Tibial nerve (tissue), 4 donors: ENCODE results near the gene TTC28. TPM values are rescaled to one million over a fixed set of nuclear protein-coding genes. Genes with fewer than 3 reads are reported as not detected.
A peak's percentile ranks its signal among the peaks of the same experiment; 100 is the strongest.

Experiments
- DNase-seq, 2 donors: peaks; one replicate each; pipeline ENCODE4 v3.0.0-alpha.2; 2019; ENCODE audit warnings: low spot score in 2 of 2
- H3K27ac ChIP-seq, 4 donors: fragments of 200-600 bp; sonication (generic) in 3 of 4; one replicate each; pipeline ENCODE4 v1.5.1; 2017 to 2019; ENCODE audit warnings: mild to moderate bottlenecking in 1 of 4
- H3K27me3 ChIP-seq, 2 donors: fragments of 200-600 bp; sonication (generic) in 1 of 2; one replicate each; pipeline versions ENCODE4 v1.5.1 to v1.6.0; 2017 to 2019
- H3K36me3 ChIP-seq, 3 donors: fragments of 200-600 bp; sonication (generic); one replicate each; pipeline ENCODE4 v1.5.1; 2018 to 2019
- H3K4me1 ChIP-seq, 4 donors: fragments of 200-600 bp; sonication (generic) in 3 of 4; one replicate each; pipeline ENCODE4 v1.5.1; 2017 to 2019
- H3K4me3 ChIP-seq, 4 donors: fragments of 200-600 bp; sonication (generic) in 3 of 4; one replicate each; pipeline ENCODE4 v1.5.1; 2017 to 2019; ENCODE audit warnings: mild to moderate bottlenecking in 1 of 4, moderate library complexity in 1 of 4
- H3K9me3 ChIP-seq, 4 donors: fragments of 200-600 bp; sonication (generic) in 3 of 4; one replicate each; pipeline ENCODE4 v1.5.1; 2017 to 2019
- EP300 ChIP-seq, 2 donors: sonication (generic); formaldehyde crosslinking; IDR thresholded peaks; one replicate each; pipeline ENCODE4 v1.6.1; 2017; ENCODE audit warnings: antibody characterized with exemption in 2 of 2, mild to moderate bottlenecking in 1 of 2
- POLR2A ChIP-seq, 2 donors: fragments of 450-650 bp; IDR thresholded peaks; one replicate each; pipeline ENCODE4 v1.6.1; 2017; ENCODE audit warnings: antibody characterized with exemption in 2 of 2, mild to moderate bottlenecking in 2 of 2, moderate library complexity in 2 of 2
- WGBS, 2 donors: methylation state at CpG; one replicate each; pipeline ENCODE4 v1.1.5; 2018; 5-methylcytosine and 5-hydroxymethylcytosine counted together
- total RNA-seq, 4 donors: library from RNA; depleted of rRNA; stranded (reverse); fragments of >200 nt; gene quantifications; one replicate each; pipeline ENCODE4 v1.1.0, GENCODE V29; 2016
- TF ChIP-seq, protein P1 (sequence below), 5 experiments: fragments of 200-600 bp in 3 of 5; fragments of 450-650 bp in 2 of 5; sonication (generic) in 3 of 5; IDR thresholded peaks; one replicate each; pipeline ENCODE4 v1.5.1; 2016 to 2019; ENCODE audit warnings: antibody characterized with exemption in 5 of 5, mild to moderate bottlenecking in 3 of 5, moderate library complexity in 2 of 5

Gene TTC28
- total RNA-seq, 4 donors from 2014 or later = 83.9 to 177 (median 128) TPM

DNA sequence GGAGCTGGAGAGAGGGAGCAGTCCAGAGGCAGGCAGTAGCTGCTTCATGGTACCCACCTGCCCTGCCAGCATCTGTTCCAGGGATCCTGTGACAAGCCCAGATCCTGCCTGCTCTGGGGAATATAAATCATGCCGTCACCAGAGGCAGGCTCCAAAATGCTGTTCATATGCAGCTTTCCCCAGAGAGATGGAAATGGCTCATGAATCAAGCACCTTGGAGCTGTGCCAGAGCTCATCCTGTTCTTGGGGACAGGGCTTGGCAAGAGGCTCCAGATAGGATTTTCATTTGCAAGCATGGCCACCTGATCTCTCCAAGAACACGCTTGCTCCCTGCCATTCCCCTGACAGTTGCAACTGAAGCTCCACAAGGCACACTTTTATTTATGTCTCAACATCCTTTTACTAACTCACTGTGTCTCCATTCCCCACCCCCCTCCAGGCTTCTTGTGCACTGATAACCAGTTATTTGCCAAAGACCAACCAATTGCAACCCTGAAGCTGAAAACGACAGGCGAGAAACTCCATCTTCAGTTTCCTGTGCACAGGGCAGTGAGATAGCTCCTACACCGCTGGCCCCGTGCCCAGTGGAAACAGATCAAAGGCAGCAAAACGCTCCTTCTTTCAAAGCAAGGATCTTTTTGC lies 644.8 kb downstream of the TTC28 start:
- peak overlapping the region in 1 of 4 donors; percentile 66 for H3K27ac ChIP-seq

DNA sequence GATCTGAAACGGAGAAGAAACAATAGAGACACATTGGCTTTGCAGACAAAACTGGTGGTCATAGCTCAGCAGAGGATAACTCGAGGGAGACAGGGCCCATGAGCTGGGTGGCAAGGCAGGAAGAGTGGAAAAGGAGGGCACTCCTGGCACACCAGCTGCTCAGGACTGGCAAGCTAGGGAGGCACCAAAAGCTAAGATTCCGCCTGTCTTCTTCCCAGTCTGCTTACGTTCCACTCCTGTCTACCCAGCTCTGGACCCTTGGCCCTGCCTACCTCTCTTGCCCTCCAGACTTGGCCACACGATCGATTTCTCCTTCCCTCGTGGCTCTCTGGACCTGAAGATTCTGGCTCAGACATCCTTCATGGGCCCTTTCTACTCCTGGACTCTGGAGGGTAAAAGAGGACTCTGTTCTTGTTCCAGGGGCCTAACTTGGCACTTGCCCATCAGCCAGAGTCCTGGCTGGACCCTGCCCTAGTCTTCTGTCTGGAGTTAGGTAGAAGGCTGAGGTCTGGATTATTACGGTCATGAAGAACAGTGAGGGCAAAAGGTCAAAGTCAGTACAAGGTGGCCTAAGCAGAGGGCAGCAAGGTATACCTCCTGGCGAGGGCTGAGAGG lies 645.4 kb downstream of the TTC28 start:
- 75 to 79% methylated on average over 9 of the region's 9 CpGs for WGBS, 2 donors
- no peak for DNase-seq
- no peak for TF ChIP-seq POLR2A (IDR thresholded peaks at IDR 0.05)
- TF ChIP-seq, protein P1, sequence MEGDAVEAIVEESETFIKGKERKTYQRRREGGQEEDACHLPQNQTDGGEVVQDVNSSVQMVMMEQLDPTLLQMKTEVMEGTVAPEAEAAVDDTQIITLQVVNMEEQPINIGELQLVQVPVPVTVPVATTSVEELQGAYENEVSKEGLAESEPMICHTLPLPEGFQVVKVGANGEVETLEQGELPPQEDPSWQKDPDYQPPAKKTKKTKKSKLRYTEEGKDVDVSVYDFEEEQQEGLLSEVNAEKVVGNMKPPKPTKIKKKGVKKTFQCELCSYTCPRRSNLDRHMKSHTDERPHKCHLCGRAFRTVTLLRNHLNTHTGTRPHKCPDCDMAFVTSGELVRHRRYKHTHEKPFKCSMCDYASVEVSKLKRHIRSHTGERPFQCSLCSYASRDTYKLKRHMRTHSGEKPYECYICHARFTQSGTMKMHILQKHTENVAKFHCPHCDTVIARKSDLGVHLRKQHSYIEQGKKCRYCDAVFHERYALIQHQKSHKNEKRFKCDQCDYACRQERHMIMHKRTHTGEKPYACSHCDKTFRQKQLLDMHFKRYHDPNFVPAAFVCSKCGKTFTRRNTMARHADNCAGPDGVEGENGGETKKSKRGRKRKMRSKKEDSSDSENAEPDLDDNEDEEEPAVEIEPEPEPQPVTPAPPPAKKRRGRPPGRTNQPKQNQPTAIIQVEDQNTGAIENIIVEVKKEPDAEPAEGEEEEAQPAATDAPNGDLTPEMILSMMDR (IDR thresholded peaks at IDR 0.05) = no peak
- TF ChIP-seq EP300 (IDR thresholded peaks at IDR 0.05) = no peak
- Histone ChIP-seq H3K27me3 (no peaks in the 10 kb centered on the region), H3K36me3 (peaks cover 0 to 6% (median 0%) of the 10 kb centered on the region in 3 donors), H3K27ac (peak overlapping the region in 1 of 4 donors; percentile 66), H3K4me3 (no peak overlapping the region), H3K4me1 (peaks cover 0 to 27% (median 12%) of the 10 kb centered on the region in 4 donors), H3K9me3 (no peaks in the 10 kb centered on the region)

More for the DNA sequence above, 644.8 kb downstream of the TTC28 start:
- peaks cover 0 to 2% (median 0%) of the 10 kb centered on the region in 3 donors for H3K36me3 ChIP-seq
- 29 to 37% methylated on average over 7 of the region's 7 CpGs for WGBS, 2 donors
- H3K4me3 ChIP-seq = no peak overlapping the region
- H3K4me1 ChIP-seq = peaks cover 0 to 21% (median 12%) of the 10 kb centered on the region in 4 donors
- no peaks in the 10 kb centered on the region for H3K9me3 ChIP-seq
- TF ChIP-seq, protein P1 (IDR thresholded peaks at IDR 0.05) = no peak
- peak in 1 of 2 donors; percentile 50 for TF ChIP-seq EP300 (IDR thresholded peaks at IDR 0.05)
- H3K27me3 ChIP-seq = no peaks in the 10 kb centered on the region
- DNase-seq = peak; percentile 64 to 76

DNA sequence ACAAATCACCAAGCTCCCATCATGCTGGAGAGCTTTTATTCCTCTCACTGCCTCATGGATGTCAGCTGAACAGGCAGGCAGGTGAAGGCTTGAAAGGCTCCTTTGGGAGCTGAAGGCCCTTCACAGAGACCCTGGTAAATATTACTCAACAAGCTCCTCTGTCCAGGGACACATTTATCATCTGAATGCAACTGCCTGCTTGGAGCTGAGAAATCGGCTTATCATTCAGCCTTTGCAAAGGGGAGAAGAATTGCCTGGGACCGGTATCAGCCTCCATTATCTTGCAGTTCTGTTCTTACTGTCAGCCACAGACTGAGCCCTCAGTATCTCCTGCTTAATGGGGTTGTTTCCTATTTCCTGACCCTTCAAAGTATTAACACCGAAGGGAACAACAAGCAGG lies 646.8 kb downstream of the TTC28 start:
- 68 to 76% methylated on average over 3 of the region's 3 CpGs for WGBS, 2 donors
- no peak for TF ChIP-seq POLR2A (IDR thresholded peaks at IDR 0.05)
- TF ChIP-seq, protein P1 (IDR thresholded peaks at IDR 0.05) = no peak
- no peak for TF ChIP-seq EP300 (IDR thresholded peaks at IDR 0.05)
- Histone ChIP-seq H3K27ac (no peak overlapping the region), H3K4me3 (no peak overlapping the region), H3K27me3 (no peaks in the 10 kb centered on the region), H3K4me1 (peaks cover 0 to 40% (median 14%) of the 10 kb centered on the region in 4 donors), H3K36me3 (peaks cover 0 to 6% (median 0%) of the 10 kb centered on the region in 3 donors), H3K9me3 (no peaks in the 10 kb centered on the region)
- DNase-seq = no peak

DNA sequence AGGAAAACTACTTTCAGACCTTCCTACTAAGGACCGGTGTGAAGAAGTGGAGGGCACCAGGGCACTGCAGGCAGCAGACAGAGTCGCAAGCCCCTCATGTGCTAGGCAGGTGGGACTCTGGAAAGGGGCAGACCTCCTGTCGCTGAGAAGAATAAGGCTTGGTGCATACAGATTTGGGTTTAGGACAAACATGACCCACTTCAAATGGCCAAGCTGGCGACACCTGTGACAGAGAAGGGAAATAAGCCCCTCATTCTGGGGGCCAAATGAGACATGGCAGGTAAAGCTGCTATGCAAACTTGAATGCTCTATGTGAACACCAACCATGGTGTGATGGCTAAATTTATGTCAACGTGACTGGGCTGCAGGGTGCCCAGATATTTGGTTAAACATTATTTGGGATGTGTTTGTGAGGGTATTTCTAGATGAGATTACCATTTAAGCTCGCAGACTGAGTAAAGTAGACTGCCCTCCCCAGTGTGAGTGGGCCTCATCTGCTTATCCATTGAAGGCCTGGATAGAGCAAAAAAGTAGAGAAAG lies 648.2 kb downstream of the TTC28 start:
- Histone ChIP-seq H3K36me3 (peaks cover 0 to 6% (median 0%) of the 10 kb centered on the region in 3 donors), H3K4me1 (peaks cover 0 to 50% (median 20%) of the 10 kb centered on the region in 4 donors)
- DNase-seq = no peak

More for the DNA sequence above, 648.2 kb downstream of the TTC28 start:
- no peaks in the 10 kb centered on the region for H3K9me3 ChIP-seq
- no peak for TF ChIP-seq POLR2A (IDR thresholded peaks at IDR 0.05)
- no peak for TF ChIP-seq EP300 (IDR thresholded peaks at IDR 0.05)
- TF ChIP-seq, protein P1 (IDR thresholded peaks at IDR 0.05) = no peak
- H3K27me3 ChIP-seq = no peaks in the 10 kb centered on the region
- H3K27ac ChIP-seq = no peak overlapping the region
- no peak overlapping the region for H3K4me3 ChIP-seq
- 93 to 96% methylated on average over 6 of the region's 6 CpGs for WGBS, 2 donors
